ENCODE measurements around the gene ARHGAP20. TPM values are rescaled to one million over a fixed set of nuclear protein-coding genes. Genes with fewer than 3 reads are reported as not detected.

Gene ARHGAP20
- total RNA-seq, 2 experiments from 2014 or later: not detected

DNA sequence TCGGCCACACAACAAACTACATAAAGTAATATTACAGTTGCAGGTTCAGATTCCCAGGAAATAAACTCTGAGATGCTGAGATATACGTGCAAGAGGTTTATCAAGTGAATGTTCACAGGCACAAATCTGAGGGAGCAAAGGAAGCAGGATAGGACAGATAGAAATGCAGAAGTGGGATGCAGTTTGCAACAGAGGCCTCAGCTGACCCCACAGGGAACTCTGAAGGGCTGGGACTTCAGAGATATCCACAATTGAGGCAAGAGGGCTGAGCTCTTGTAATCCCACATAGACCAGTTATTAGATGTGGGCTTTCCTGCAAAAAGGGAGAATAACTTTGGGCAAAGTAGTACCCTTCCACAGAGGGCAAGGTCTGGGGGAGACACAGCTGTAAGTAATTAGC is 25.4 kb upstream of the ARHGAP20 start:
- Histone ChIP-seq H3K4me1 (ENCODE audit: insufficient read depth, low read length) (no peaks in the 10 kb centered on the region), H3K27ac (ENCODE audit: low read depth in 1 of 2, low read length in 2 of 2) (no peak overlapping the region), H3K36me3 (ENCODE audit: insufficient read depth, low read length) (no peaks in the 10 kb centered on the region), H3K9me3 (ENCODE audit: control insufficient read depth in 1 of 2, insufficient read depth in 1 of 2, low read length in 2 of 2) (no peaks in the 10 kb centered on the region), H3K4me3 (ENCODE audit: low read length) (no peak overlapping the region), H3K27me3 (ENCODE audit: control insufficient read depth in 1 of 2, insufficient read depth in 2 of 2, low read length in 2 of 2) (peaks cover 0 to 3% of the 10 kb centered on the region in 2 experiments)
- DNase-seq (no peak), ATAC-seq (ENCODE audit: poor library complexity) (no peak)
- H3K9me3 Mint-ChIP-seq: no peaks in the 10 kb centered on the region
- no peak overlapping the region for H3K27ac Mint-ChIP-seq
- intact Hi-C loops (cut with DNase I, micrococcal nuclease): no loop called here
- no peak overlapping the region for H3K4me3 Mint-ChIP-seq
- ChIA-PET CTCF (no interaction called here), POLR2A (no interaction called here)
- H3K27me3 Mint-ChIP-seq: peaks cover 14% of the 10 kb centered on the region
- TF ChIP-seq, protein P1, sequence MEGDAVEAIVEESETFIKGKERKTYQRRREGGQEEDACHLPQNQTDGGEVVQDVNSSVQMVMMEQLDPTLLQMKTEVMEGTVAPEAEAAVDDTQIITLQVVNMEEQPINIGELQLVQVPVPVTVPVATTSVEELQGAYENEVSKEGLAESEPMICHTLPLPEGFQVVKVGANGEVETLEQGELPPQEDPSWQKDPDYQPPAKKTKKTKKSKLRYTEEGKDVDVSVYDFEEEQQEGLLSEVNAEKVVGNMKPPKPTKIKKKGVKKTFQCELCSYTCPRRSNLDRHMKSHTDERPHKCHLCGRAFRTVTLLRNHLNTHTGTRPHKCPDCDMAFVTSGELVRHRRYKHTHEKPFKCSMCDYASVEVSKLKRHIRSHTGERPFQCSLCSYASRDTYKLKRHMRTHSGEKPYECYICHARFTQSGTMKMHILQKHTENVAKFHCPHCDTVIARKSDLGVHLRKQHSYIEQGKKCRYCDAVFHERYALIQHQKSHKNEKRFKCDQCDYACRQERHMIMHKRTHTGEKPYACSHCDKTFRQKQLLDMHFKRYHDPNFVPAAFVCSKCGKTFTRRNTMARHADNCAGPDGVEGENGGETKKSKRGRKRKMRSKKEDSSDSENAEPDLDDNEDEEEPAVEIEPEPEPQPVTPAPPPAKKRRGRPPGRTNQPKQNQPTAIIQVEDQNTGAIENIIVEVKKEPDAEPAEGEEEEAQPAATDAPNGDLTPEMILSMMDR (IDR thresholded peaks at IDR 0.05): no peak
- H3K36me3 Mint-ChIP-seq (ENCODE audit: low read depth): no peaks in the 10 kb centered on the region
- H3K4me1 Mint-ChIP-seq (ENCODE audit: low read depth): no peaks in the 10 kb centered on the region

DNA sequence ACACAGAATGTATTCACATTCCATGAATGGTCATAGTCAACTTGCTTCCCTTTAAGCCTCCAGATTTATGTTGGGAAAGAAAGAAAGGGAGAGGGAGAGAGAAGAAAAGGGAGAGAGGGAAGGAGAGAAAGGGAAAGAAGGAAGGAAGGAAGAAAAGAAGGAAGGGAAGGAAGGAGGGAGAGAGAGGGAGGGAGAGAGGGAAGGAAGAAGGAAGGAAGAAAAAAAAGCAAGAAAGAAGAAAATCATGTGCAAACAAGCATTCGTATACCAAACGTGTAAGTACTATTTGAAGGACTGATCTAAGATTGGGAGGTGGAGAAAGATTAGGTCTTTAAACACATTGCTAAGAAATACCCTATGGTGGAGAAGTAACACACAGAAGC is 23.9 kb upstream of the ARHGAP20 start:
- POLR2A ChIA-PET: no interaction called here
- no peaks in the 10 kb centered on the region for H3K36me3 ChIP-seq (ENCODE audit: insufficient read depth, low read length)
- H3K27me3 Mint-ChIP-seq: peaks cover 17% of the 10 kb centered on the region

DNA sequence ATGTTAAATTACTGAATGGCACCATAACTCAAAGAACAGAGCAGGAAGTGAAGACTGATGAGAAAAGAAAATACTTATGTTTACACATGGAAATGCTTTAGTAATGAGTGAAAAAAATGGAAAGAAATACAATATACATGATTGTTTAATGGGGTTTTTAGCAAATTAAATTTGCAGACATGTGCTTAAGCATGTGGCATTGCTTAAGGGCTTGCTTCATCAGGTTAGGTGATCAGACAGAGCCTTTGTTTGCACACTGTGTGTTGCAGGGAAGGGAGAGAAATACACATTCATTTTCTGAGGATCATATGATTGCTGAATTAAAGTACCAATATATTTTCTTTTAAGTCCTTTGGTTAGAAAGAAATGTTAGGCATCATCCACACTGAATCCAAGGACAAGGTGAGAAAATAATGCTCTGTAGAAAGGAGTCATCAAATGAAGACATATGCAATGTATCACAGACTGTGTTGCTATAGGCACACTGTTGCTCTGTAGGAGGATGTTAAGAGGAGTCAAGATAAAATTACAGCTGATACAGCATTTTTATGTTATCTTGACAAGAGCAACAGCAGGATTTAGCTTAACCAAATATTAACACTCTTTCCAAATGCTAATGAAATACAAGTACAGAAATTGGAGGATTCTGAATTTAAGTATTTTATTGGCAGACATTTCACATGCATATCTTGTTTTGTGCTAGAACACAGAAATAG is 23.4 kb upstream of the ARHGAP20 start:
- peaks cover 21% of the 10 kb centered on the region for H3K27me3 Mint-ChIP-seq
- intact Hi-C loops (cut with DNase I, micrococcal nuclease): no loop called here

More for the DNA sequence above, 23.9 kb upstream of the ARHGAP20 start:
- no peak overlapping the region for H3K27ac ChIP-seq (ENCODE audit: low read depth in 1 of 2, low read length in 2 of 2)
- peaks cover 0 to 3% of the 10 kb centered on the region in 2 experiments for H3K27me3 ChIP-seq (ENCODE audit: control insufficient read depth in 1 of 2, insufficient read depth in 2 of 2, low read length in 2 of 2)
- H3K9me3 Mint-ChIP-seq: no peaks in the 10 kb centered on the region
- no peak overlapping the region for H3K4me3 Mint-ChIP-seq
- DNase-seq (no peak), ATAC-seq (ENCODE audit: poor library complexity) (no peak)
- H3K4me1 ChIP-seq (ENCODE audit: insufficient read depth, low read length): no peaks in the 10 kb centered on the region
- H3K4me1 Mint-ChIP-seq (ENCODE audit: low read depth): no peaks in the 10 kb centered on the region
- CTCF ChIA-PET: no interaction called here
- TF ChIP-seq, protein P1 (IDR thresholded peaks at IDR 0.05): no peak
- H3K27ac Mint-ChIP-seq: no peak overlapping the region
- intact Hi-C loops (cut with DNase I, micrococcal nuclease): no loop called here
- no peaks in the 10 kb centered on the region for H3K36me3 Mint-ChIP-seq (ENCODE audit: low read depth)
- H3K4me3 ChIP-seq (ENCODE audit: low read length): no peak overlapping the region
- H3K9me3 ChIP-seq (ENCODE audit: control insufficient read depth in 1 of 2, insufficient read depth in 1 of 2, low read length in 2 of 2): no peaks in the 10 kb centered on the region

More for the DNA sequence above, 23.4 kb upstream of the ARHGAP20 start:
- Histone ChIP-seq H3K4me3 (ENCODE audit: low read length) (no peak overlapping the region), H3K27me3 (ENCODE audit: control insufficient read depth in 1 of 2, insufficient read depth in 2 of 2, low read length in 2 of 2) (peaks cover 0 to 3% of the 10 kb centered on the region in 2 experiments), H3K27ac (ENCODE audit: low read depth in 1 of 2, low read length in 2 of 2) (no peak overlapping the region), H3K36me3 (ENCODE audit: insufficient read depth, low read length) (no peaks in the 10 kb centered on the region), H3K4me1 (ENCODE audit: insufficient read depth, low read length) (no peaks in the 10 kb centered on the region), H3K9me3 (ENCODE audit: control insufficient read depth in 1 of 2, insufficient read depth in 1 of 2, low read length in 2 of 2) (no peaks in the 10 kb centered on the region)
- DNase-seq (no peak), ATAC-seq (ENCODE audit: poor library complexity) (no peak)
- CTCF ChIA-PET: no interaction called here
- Mint-ChIP-seq H3K27ac (no peak overlapping the region), H3K4me1 (ENCODE audit: low read depth) (no peaks in the 10 kb centered on the region), H3K36me3 (ENCODE audit: low read depth) (no peaks in the 10 kb centered on the region), H3K4me3 (no peak overlapping the region), H3K9me3 (no peaks in the 10 kb centered on the region)
- TF ChIP-seq, protein P1 (IDR thresholded peaks at IDR 0.05): no peak
- POLR2A ChIA-PET: no interaction called here

Measured in CD4-positive, alpha-beta T cell (primary cell).